SK-N-SH treated with all-trans-retinoic acid at 6 μM for 48 hours (cell line): ENCODE measurements around the gene CZIB.
A peak's percentile ranks its signal among the peaks of the same experiment; 100 is the strongest.

ENCODE experiments used
- ATAC-seq: fragments of 200-7000 bp; cut with Tn5 transposase; 3 replicates; pipeline ENCODE4 v1.9.1; 2020; ENCODE audit warnings: mild to moderate bottlenecking, moderate library complexity
- ARNTL ChIP-seq: fragments of 450-650 bp; formaldehyde crosslinking; IDR thresholded peaks from 2 replicates; pipeline ENCODE4 v1.5.0; 2020; ENCODE audit warnings: low read depth, mild to moderate bottlenecking, moderate library complexity, borderline replicate concordance
- BACH2 ChIP-seq: fragments of 250-450 bp; sonication (Bioruptor Pico); IDR thresholded peaks from 2 replicates; pipeline ENCODE4 v1.9.0; 2021; ENCODE audit warnings: mild to moderate bottlenecking, borderline replicate concordance
- CREB5 ChIP-seq: fragments of 250-450 bp; sonication (Bioruptor Pico); IDR thresholded peaks from 2 replicates; pipeline ENCODE4 v1.5.1; 2020; ENCODE audit warnings: low read depth, mild to moderate bottlenecking, moderate library complexity
- CSDC2 ChIP-seq: fragments of 250-450 bp; sonication (Bioruptor Pico); IDR thresholded peaks from 2 replicates; pipeline ENCODE4 v1.5.0; 2020; ENCODE audit warnings: mild to moderate bottlenecking, moderate library complexity
- ISL1 ChIP-seq: fragments of 250-450 bp; sonication (Bioruptor Pico); IDR thresholded peaks from 2 replicates; pipeline ENCODE4 v2.1.2; 2022; ENCODE audit warnings: mild to moderate bottlenecking, moderate library complexity
- OSR1 ChIP-seq: fragments of 250-450 bp; sonication (Bioruptor Pico); IDR thresholded peaks from 2 replicates; pipeline ENCODE4 v1.8.0; 2022; ENCODE audit warnings: moderate library complexity, mild to moderate bottlenecking, inconsistent platforms
- POU6F1 ChIP-seq: fragments of 250-450 bp; sonication (Bioruptor Pico); IDR thresholded peaks from 2 replicates; pipeline ENCODE4 v1.8.0; 2021; ENCODE audit warnings: low read depth, mild to moderate bottlenecking, moderate library complexity, borderline replicate concordance
- PPARA ChIP-seq: fragments of 250-450 bp; sonication (Bioruptor Pico); IDR thresholded peaks from 2 replicates; pipeline ENCODE4 v1.5.0; 2020; ENCODE audit warnings: mild to moderate bottlenecking, borderline replicate concordance
- RARB ChIP-seq: fragments of 250-450 bp; sonication (Bioruptor Pico); IDR thresholded peaks from 2 replicates; pipeline ENCODE4 v1.8.0; 2021; ENCODE audit warnings: mild to moderate bottlenecking, moderate library complexity
- SNAI2 ChIP-seq: fragments of 250-450 bp; sonication (Bioruptor Pico); IDR thresholded peaks from 2 replicates; pipeline ENCODE4 v1.5.0; 2020; ENCODE audit warnings: mild to moderate bottlenecking, moderate library complexity
- TCF4 ChIP-seq: fragments of 250-450 bp; sonication (Bioruptor Pico); IDR thresholded peaks from 2 replicates; pipeline ENCODE4 v1.8.0; 2021; ENCODE audit warnings: mild to moderate bottlenecking, moderate library complexity, borderline replicate concordance
- TOX ChIP-seq: fragments of 250-450 bp; sonication (Bioruptor Pico); IDR thresholded peaks from 2 replicates; pipeline ENCODE4 v1.8.0; 2021; ENCODE audit warnings: mild to moderate bottlenecking, moderate library complexity, borderline replicate concordance
- ZFP3 ChIP-seq: fragments of 250-450 bp; sonication (Bioruptor Pico); IDR thresholded peaks from 2 replicates; pipeline ENCODE4 v1.5.0; 2020; ENCODE audit warnings: mild to moderate bottlenecking, moderate library complexity
- ZFP30 ChIP-seq: fragments of 450-650 bp; formaldehyde crosslinking; IDR thresholded peaks from 2 replicates; pipeline ENCODE4 v1.5.0; 2022; ENCODE audit warnings: mild to moderate bottlenecking, moderate library complexity
- ZNF565 ChIP-seq: fragments of 450-650 bp; formaldehyde crosslinking; conservative IDR thresholded peaks from 2 replicates; pipeline ENCODE4 v1.5.0; 2020; ENCODE audit warnings: low read depth, mild to moderate bottlenecking, moderate library complexity
- ZNF8 ChIP-seq: fragments of 450-650 bp; formaldehyde crosslinking; IDR thresholded peaks from 2 replicates; pipeline ENCODE4 v1.5.0; 2020; ENCODE audit warnings: mild to moderate bottlenecking, moderate library complexity
- TF ChIP-seq, protein P1 (sequence below): fragments of 250-450 bp; sonication (Bioruptor Pico); IDR thresholded peaks from 2 replicates; pipeline ENCODE4 v1.5.0; 2020; ENCODE audit warnings: mild to moderate bottlenecking, moderate library complexity
- TF ChIP-seq, protein P2 (sequence below): fragments of 250-450 bp; sonication (Bioruptor Pico); IDR thresholded peaks from 2 replicates; pipeline ENCODE4 v1.8.0; 2020; ENCODE audit warnings: mild to moderate bottlenecking, moderate library complexity, borderline replicate concordance

CZIB gene

GRCh38 chr1:53219711-53220110, 723 bp downstream of the CZIB start:
- no peak for TF ChIP-seq TOX (CRISPR knock-in tag)
- no peak for TF ChIP-seq SNAI2 (CRISPR knock-in tag)
- TF ChIP-seq, all 23 proteins: peak for 0
- peak; percentile 12; the same call in 2 of the 3 replicates for ATAC-seq

DNA sequence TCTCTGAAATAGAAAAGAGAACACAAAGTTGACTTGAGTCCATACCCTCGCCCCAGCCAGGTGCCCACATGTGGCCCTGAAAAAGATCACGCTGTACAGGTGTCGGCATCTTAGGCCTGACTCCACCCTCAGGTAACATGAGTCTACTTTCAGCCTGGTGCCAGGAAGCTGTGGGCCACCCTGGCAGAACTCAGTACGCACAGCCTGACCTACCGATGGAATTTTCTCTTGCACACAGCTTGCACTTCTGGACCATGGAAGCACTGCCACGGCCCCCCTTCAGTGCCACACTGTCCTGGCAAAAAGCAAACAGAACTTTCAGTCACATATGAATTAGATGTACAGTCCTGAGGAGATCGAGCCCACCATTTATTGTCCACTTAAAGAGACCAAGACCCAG, 2.2 kb downstream of the CZIB start:
- TF ChIP-seq POU6F1, result no peak
- no peak for ATAC-seq

- TF ChIP-seq PPARA (CRISPR knock-in tag) (no peak), TCF4 (CRISPR knock-in tag) (no peak), ZFP3 (CRISPR knock-in tag) (no peak), ARNTL (CRISPR knock-in tag) (no peak), RARB (CRISPR knock-in tag) (no peak), CREB5 (CRISPR knock-in tag) (no peak), CSDC2 (no peak), OSR1 (CRISPR knock-in tag) (no peak), BACH2 (CRISPR knock-in tag) (no peak), ISL1 (CRISPR knock-in tag) (no peak), ZNF8 (CRISPR knock-in tag) (no peak), SNAI2 (CRISPR knock-in tag) (no peak), ZFP30 (CRISPR knock-in tag) (no peak), POU6F1 (no peak), ZNF565 (CRISPR knock-in tag) (no peak)
- TF ChIP-seq, protein P1, sequence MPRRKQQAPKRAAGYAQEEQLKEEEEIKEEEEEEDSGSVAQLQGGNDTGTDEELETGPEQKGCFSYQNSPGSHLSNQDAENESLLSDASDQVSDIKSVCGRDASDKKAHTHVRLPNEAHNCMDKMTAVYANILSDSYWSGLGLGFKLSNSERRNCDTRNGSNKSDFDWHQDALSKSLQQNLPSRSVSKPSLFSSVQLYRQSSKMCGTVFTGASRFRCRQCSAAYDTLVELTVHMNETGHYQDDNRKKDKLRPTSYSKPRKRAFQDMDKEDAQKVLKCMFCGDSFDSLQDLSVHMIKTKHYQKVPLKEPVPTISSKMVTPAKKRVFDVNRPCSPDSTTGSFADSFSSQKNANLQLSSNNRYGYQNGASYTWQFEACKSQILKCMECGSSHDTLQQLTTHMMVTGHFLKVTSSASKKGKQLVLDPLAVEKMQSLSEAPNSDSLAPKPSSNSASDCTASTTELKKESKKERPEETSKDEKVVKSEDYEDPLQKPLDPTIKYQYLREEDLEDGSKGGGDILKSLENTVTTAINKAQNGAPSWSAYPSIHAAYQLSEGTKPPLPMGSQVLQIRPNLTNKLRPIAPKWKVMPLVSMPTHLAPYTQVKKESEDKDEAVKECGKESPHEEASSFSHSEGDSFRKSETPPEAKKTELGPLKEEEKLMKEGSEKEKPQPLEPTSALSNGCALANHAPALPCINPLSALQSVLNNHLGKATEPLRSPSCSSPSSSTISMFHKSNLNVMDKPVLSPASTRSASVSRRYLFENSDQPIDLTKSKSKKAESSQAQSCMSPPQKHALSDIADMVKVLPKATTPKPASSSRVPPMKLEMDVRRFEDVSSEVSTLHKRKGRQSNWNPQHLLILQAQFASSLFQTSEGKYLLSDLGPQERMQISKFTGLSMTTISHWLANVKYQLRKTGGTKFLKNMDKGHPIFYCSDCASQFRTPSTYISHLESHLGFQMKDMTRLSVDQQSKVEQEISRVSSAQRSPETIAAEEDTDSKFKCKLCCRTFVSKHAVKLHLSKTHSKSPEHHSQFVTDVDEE, result no peak
- TF ChIP-seq, protein P2, sequence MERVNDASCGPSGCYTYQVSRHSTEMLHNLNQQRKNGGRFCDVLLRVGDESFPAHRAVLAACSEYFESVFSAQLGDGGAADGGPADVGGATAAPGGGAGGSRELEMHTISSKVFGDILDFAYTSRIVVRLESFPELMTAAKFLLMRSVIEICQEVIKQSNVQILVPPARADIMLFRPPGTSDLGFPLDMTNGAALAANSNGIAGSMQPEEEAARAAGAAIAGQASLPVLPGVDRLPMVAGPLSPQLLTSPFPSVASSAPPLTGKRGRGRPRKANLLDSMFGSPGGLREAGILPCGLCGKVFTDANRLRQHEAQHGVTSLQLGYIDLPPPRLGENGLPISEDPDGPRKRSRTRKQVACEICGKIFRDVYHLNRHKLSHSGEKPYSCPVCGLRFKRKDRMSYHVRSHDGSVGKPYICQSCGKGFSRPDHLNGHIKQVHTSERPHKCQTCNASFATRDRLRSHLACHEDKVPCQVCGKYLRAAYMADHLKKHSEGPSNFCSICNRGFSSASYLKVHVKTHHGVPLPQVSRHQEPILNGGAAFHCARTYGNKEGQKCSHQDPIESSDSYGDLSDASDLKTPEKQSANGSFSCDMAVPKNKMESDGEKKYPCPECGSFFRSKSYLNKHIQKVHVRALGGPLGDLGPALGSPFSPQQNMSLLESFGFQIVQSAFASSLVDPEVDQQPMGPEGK, result no peak
- no peak for ATAC-seq
These were observed 6.0 kb downstream of the CZIB start for GRCh38 chr1:53214376-53214940.

- ATAC-seq, result no peak; the same call in 2 of the 3 replicates
- no peak for TF ChIP-seq ZNF565 (CRISPR knock-in tag)
These were observed 9.5 kb downstream of the CZIB start for GRCh38 chr1:53210954-53211353.

DNA sequence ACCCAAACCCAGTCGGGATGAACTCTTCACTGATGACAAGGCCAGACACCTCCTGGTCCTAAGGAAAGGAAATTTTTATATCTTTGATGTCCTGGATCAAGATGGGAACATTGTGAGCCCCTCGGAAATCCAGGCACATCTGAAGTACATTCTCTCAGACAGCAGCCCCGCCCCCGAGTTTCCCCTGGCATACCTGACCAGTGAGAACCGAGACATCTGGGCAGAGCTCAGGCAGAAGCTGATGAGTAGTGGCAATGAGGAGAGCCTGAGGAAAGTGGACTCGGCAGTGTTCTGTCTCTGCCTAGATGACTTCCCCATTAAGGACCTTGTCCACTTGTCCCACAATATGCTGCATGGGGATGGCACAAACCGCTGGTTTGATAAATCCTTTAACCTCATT, 10.1 kb downstream of the CZIB start:
- no peak for TF ChIP-seq OSR1 (CRISPR knock-in tag)
- ATAC-seq, result no peak
